ENCODE data around the gene RNASE12.
A peak's percentile ranks its signal among the peaks of the same experiment; 100 is the strongest.
"Not testable (repeated sequence)": the region's sequence is repeated elsewhere in the genome, so short reads cannot be mapped to it uniquely, and the experiment has no call there.

RNASE12 gene

DNA sequence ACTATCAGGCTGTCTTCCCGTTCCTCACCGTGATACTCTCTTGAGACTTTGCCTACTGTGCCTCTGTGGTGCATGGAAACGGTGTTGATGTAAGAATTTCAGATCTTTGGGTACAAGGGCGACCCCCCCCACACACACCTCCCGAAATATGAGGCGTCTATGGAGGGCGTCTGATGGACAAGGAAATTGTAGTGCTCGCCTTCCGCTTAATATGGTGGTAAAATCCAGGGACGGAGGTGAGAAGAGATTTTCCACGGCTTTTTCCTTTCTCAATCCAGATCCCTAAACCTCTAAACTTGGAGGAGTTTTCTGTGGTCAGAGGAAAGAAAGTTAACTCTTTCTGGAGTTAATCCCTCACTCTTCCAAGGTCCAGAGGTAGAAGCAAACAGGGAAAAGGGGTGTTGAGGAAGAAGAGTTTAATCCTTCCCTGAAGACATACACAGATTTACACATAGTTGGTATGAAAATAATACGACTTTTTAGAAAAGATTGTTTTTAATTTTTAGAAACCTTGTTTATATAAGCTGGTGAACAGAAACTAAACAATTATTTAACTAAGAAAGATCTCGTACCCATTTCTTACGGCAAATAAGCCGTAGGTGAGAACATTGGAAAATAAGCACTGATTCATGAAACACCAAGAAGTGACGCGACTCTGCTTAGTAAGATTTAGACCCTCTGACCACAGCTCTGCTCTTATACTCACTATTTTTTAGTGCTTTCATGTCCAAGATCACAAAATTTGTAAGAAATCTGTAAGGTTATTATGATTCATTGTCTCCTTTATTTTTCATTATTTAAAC, 23.1 kb upstream of the RNASE12 start:
- no peak for DNase-seq (ENCODE audit: low read depth, low spot score)

DNA sequence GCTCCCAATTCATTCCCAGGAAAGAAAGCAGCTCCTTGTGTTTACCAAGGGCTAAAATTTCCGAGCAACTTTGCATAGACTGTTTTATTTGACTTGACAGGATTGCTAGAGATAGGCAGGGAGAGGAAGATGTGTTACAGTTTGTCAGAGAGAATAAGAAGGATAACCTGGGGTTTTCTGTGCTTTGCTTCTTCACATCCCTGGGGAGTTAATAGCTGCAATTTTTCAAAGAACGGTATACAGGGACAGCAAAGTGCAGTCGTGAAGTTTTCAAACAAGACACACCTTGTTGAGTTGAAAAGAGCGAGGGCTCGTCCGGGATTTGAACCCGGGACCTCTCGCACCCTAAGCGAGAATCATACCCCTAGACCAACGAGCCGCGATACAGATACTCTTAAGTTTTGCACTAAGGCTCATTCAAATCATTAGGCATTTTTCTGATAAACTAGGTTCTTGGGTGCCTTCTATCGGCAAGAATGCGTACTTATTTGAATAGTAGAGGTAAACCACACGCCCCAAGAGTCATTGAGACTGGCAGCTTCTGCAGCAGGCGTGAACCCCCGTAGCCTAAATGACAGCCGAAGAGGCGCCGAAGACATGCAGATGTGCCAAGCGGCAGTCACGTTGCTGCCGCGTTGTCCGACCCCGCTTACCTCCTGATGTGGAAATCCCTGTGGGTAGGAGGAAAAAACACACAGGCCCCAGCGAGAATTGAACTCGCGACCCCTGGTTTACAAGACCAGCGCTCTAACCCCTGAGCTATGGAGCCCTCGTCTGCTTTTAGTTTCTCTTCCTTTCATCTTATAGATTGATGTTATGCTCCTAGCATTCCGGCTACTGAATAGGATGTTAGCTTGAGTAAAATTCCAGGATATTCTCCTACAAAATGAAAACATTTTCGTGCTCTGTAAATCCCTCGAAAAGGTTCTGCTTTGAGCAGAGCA, 22.2 kb upstream of the RNASE12 start:
- peak; percentile 71 for DNase-seq (ENCODE audit: low read depth, low spot score)

DNA sequence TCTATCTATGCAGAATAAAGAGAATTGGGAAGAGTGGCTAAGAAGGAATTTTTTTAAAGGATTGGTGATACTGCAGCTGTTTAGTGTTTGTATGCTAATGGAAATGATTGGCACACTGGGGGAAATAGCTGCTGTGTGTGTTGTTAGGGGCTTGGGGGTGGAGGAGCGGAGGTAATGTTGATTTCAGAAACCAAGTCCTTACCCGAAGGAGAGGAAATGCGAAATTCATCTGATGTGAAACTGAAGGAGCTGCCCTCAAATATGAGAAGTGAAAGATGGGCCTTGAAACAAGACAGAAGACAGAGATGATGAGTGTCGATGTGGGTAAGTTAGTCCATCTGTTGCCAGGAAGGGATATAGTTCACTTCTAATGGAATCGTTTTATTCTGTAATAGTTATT, 21.2 kb upstream of the RNASE12 start:
- DNase-seq (ENCODE audit: low read depth, low spot score) = no peak

DNA sequence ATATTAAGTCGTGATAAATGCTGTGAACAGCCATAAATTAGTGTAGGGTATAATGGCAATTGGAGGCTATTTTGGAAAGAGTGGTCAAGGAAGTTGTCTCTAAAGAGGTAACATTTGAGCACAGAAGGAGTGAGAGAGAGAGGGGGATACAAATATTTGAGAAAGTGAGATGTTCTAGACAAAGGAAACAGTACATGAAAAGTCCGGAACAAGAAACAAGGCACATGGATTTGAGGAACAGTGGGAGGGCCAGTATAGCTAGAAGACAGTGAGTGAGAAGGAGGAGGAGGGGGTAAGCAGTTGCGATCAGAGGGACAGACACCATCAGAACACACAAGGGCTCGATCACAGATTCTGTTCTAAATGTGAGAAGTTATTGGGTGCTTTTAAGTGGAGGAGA, 20.1 kb upstream of the RNASE12 start:
- DNase-seq (ENCODE audit: low read depth, low spot score) = no peak

DNA sequence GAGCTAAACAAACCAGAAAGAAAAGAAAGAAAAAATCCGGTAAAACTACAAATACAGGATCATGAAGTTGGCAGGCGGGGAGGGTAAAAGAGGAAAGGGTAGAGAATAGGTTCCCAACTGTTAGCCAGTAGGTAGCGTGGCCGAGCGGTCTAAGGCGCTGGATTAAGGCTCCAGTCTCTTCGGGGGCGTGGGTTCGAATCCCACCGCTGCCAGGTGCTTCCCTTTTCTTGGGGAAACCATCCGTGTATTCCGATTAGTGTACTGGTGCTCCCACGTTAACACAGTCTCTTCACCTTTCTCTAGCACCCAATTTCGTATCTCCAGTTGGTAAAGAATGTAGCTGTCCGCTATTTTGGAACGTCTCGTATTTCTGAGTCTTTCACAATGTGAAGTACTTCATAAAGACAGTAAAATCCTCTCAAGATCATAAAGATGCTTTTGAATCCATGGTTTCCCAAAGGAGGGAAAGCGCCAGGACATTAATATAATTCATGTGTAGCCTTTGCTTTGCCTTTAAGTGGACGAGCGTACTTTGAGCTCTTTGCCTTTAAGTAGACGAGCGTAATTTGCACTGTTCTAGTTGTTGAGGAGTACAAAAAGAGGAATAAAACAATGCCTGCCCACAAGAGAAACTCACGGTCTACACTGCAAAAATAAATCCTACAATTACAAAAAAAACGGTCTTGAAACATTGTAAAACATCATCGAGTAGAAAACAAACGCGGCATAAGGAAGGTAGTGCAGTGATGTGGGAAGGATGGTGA, 19.0 kb upstream of the RNASE12 start:
- peak; percentile 51 for DNase-seq (ENCODE audit: low read depth, low spot score)

DNA sequence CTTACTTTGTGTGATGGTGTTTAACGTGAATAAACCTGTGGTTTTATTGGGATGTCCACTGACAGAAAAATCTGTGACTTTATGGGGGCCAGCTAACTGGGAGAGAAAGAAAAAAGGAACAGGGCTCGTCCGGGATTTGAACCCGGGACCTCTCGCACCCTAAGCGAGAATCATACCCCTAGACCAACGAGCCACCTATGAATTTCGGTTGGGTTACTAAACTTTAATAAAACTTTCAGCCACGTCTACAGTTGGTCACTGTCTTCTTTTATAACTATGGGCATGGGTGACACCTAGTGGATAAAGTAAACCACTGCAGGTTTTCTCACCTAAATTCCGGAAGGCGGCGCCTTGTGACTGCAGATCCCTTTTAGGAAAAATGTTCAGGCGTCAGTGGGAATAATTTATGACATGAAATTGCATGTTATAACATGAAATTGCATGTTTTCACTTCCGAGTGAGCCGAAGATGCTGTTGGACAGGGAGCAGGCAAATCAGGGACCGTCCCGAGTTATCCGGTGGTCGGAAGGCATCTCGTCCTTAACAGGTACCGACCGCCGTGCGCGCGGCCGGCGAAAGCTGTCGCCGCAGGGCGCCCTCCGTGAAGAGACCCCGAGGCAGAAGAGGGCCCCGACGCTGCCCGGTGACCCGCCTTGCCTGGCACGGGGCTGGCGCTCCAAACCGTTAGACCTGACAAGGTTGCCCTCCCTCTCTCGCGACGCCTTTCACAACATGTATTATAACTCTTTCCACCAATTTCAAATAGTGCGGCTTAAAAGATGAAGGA, 18.2 kb upstream of the RNASE12 start:
- peak; percentile 50 for DNase-seq (ENCODE audit: low read depth, low spot score)

DNA sequence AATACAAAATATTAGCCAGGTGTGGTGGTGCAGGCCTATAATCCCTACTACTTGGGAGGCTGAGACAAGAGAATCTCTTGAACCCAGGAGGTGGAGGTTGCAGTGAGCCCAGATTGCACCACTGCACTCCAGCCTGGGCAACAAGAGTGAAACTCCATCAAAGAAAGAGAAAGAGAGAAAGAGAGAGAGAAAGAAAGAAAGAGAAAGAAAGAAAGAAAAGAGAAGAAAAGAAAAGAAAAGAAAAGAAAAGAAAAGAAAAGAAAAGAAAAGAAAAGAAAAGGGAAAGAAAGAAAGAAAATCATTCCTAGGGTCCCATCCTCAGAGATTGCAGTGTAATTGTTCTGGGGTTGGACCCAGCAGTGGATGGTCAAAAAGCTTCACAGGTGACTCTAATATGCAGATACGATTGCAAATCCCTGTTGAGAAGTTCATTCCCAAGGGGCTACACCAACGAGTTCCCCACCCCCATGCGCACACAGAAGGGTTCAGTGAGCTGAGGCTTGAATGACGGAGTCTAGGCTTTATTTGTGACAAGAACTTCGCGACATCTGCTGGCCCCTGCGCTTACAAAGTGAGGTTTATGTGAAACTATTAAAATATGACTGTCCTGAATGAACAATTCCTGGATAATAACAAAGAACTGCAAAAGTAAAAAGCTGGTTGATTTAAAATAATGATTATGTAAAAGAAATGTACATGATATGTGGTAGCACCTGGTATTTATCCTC, 17.4 kb upstream of the RNASE12 start:
- DNase-seq (ENCODE audit: low read depth, low spot score) = no peak

DNA sequence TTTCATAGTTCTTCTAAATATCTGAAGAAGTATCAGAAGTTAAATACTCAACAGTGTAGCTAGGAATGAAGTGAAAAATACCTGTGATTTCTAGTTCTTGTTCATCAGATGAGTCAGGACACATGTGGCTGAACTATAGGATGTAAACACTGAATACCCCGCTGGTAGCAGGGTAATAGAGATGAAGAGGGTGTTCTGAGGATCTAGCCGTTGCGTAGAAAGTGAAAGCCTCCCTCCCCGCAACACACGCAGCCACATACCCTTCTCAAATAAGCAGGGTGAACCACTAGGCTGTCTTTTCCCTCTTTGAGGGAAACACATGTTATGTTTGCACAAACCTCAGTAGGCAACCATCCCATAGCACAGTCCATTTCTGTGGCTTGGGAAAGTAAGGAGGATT, 16.4 kb upstream of the RNASE12 start:
- no peak for DNase-seq (ENCODE audit: low read depth, low spot score)

DNA sequence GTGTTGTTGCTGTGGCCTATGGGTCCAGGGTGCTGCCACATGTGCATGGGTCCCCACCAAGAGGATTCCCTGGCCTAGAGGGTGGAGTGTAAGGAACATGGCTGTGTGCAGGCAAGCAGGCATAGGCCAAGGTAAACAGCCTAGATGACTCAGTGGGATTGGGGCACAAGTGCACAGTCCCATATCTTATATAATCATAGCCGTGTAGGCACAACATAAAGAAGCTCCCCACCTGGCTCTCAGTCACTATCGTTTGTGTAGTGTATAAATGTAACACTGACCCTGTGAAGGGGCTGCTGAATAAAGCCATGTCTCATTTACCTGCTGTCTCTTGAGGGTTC, 15.7 kb upstream of the RNASE12 start:
- no peak for DNase-seq (ENCODE audit: low read depth, low spot score)

DNA sequence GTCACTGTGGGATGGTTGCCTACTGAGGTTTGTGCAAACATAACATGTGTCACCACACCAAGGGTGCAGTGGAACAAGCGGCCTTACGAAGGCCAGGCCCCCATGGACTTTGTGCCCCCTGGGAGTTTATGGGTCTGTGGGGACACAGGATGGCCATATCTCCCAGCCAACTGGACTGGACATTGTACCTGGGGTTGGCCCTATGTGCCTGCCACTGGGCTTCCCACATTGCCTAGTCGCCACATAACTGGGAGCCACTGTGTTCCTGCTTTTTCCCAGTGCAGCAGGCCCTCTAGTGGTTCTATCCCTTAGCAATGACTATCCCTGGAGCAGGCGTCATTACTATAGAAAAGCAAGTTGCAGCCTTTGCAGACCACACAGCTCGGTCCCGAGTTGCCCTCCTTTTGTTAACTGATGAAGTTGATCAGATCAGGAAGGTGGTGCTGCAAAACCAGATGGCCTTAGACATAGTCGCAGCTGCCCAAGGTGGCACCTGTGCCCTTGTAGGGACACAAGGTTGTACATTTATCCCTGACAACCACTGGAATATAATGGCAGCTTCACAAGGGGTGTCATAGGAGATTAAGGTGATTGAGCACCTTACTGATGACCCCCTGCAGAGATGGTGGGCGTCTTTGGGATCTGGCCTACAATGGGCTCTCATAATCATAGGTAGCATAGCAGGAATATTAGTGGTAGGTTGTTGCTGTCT, 15.2 kb upstream of the RNASE12 start:
- DNase-seq (ENCODE audit: low read depth, low spot score) = no peak

DNA sequence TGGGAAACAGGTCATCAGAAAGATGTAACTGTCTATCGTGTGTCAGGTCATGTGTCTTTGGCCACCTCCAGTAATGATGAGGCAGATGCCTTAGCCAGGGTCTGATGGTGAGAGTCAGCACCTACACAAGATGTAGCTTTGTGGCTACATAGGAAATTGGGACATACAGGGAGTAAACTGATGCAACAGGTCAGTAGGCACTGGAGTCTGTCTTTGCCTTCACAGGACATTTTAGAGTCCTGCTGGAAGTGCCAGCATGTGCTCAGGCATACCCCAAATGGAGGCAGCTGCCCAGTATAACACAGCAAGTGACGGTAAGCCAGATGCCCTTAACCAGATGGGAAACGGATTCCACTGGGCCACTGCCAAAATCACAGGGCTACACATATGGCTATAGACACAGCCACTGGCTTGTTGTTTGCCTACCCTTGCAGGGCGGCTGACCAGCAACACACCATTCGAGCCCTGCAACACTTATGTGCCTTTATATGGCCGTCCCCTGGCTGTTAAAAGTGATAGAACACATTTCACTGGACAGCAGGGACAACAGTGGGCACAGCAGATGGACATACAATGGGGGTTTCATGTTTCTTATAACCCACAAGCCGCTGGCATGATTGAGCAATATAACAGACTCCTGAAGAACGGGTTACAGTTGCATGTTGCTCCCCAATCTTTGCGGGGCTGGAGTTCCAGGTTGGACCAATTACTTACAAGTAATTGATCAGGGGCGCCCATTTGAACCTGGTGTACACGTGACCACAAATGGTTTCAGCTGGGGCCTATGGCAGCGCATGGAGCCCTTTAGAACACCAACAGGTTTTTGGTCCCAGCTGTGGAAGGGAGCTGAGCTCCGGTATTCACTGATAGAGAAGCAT, 12.9 kb upstream of the RNASE12 start:
- DNase-seq (ENCODE audit: low read depth, low spot score) = no peak

DNA sequence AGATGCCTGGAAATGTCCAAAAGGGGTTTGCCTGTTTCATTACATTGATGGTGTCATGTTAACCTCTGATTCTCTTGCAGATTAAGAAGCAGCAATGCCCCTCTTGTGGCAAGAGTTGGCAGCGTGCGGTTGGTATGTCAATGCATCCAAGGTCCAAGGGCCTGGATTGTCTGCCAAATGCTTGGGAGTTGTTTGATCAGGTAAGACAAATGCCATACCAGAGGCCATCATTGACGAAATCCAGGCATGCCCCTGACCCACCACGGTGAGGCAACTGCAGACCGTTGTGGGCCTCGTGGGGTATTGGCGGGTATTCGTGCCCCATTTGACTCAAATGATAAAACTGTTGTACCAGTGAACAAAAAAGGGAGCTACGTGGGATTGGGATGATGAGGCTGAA, 11.4 kb upstream of the RNASE12 start:
- DNase-seq (ENCODE audit: low read depth, low spot score) = no peak

DNA sequence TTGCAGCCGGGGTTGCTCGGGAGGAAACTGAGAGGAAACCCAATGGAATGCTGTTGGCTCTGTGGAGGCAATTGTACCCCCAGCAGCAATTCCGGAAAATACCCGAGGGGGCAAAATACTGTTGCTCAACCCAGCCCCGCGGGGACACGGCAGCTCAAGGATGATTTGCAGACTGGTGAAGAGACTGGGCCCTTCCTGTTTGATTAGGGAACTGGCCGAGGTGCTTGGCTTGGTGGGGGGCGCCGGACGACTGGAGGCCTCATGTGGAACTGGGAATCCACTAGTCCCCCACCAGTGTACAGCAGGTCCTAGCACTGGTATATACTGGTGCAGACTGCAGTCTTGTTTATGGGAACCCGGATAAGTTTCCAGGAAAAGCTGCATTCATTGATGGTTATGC, 10.3 kb upstream of the RNASE12 start:
- no peak for DNase-seq (ENCODE audit: low read depth, low spot score)

DNA sequence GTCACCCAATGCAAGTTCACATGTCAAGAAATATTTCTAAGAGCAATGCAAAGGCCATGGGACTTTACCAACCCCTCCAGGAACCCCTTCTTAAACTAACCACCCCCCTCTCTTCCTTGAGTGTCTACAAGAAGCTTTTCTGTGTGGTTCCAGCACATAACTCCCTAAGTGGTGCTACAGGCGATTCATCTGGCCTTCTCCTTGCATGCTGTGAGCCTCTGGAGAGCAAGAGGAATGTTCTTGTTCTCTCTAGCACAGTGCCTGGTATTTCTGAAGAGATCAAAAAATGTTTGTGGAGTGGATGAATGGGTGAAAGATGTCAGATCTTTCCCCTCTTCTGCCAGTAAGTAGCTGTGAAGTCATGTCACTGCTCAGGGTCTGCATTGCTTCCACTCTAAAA, 5.9 kb upstream of the RNASE12 start:
- no peak for DNase-seq (ENCODE audit: low read depth, low spot score)

DNA sequence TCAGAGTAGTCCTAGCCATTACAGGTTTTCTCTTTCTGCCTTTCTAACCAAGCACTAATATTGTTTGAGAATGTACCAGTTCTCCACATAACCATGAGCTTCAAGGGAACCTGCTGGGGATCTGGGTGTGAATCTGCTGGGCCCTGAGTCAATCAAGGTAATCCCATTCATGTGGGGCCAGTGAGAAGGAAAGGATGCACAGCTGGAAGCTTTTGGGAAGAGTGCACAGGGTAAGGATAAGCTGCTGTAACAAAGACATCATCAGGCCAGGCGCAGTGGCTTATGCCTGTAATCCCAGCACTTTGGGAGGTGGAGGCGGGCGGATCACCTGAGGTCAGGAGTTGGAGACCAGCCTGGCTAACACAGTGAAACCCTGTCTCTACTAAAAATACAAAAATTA, 4.5 kb upstream of the RNASE12 start:
- DNase-seq (ENCODE audit: low read depth, low spot score) = not testable (repeated sequence)

DNA sequence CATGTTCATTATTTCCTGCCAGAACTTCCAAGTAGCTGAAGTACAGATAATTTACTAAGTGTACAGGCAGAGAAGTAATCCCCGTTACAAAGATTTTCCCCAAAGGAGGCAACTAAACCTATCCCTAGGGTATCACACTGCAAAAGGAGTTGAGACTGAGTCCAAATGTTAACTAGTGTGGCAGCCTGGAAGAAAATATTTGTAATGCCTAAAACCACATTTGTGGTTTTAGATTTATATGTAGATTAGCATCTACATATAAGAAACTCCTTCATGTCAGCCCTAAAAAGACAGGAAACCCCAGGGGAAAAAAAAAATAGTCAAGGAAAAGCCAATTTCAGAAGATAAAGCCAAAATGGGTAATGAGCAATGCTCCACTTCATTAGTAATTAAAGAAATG, 1.4 kb upstream of the RNASE12 start:
- no peak for DNase-seq (ENCODE audit: low read depth, low spot score)

DNA sequence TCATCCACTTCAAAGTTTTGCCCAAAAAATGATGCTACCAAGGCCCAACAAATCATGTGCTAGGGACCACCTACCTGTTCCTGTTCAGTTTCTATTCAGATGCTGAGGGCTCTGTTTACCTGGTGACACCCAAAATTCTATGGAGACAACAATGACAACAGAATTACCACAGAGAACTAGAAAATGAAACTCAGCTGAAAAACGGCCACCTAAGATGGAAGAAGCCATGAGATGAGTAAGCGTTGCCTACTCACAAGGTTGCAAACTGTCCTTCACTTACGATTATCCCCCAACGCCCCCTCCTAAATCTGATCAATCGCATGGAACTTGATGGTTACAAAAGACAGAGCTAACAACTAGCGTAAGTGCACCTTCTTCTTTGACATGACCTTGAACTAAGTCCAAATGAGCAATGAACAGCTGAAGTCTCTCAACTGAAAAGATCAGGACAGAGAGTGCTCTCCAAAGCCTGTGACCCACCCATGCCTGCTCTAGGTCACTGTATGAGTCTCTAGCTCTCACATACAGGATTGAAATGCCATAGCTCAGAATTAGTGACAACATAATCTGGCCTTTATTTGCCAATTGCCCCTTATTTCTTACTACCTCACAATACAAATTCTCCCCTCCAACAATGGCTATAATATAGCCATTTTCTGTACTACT, 3.6 kb downstream of the RNASE12 start, which contains the start of gene RNASE11:
Gene RNASE11 (minus strand): TSS at position 513 of the 666 bp plus-strand sequence.
- no peak for DNase-seq (ENCODE audit: low read depth, low spot score)

DNA sequence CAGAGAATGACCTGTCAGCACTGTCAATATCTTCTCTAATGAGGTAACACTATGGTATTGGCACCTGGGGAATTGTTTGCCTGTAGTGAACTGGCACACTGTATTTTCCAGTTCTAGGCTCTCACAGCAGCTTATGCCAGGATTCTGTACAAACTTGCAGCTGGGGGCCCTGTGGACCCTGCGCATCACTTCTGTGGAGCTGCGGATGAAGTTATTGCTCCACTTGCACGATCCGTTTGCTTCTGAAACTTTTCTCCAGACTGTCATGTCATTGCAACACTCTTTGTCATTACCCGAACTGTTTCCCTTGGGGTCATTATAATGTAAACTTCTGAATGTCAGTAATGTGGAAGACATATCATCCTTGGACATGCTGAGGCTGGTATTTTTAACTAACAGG, 7.3 kb downstream of the RNASE12 start:
- no peak for DNase-seq (ENCODE audit: low read depth, low spot score)

Data from activated CD4-positive, CD25-positive, alpha-beta regulatory T cell treated with anti-CD3 and anti-CD28 coated beads, Interleukin-2, amount 50 U/mL, for 16 hours (primary cell).